ENCODE results near the gene TMEM244.

DNA sequence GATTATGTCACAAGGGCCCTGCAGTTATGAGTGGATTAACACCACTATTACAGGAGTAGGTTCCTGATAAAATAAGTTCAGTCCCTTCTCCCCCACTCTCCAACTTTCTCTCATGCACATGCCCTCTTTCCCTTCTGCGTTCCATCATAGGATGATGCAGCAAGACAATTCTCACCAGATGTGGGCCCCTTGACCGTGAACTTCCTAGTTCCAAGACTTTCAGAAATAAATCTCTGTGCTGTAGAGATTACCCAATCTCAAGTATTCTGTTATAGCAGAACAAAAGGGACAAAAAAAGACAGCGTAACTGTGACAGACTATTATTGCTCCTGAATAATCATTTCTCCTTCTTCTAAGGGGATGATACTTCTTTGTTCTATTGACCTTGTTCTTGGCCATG, 33.8 kb upstream of the TMEM244 start:
- TF ChIP-seq SPI1 (IDR thresholded peaks at IDR 0.05; ENCODE audit: low read depth, low read length) (no peak), POLR2A (IDR thresholded peaks at IDR 0.05; ENCODE audit: low read depth, low read length) (no peak), TAF1 (IDR thresholded peaks at IDR 0.05; ENCODE audit: low read depth, low read length) (no peak)
